Measurements from ENCODE around the gene ZNF662.

The ZNF662 gene

GRCh38 chr3:42906070-42906847 lies at the start of gene ZNF662:
Gene ZNF662 (plus strand): TSS chr3:42906142. CDS start chr3:42908115, 1,973 bp downstream.
- DNase-seq, result peak; percentile 61
- Mint-ChIP-seq H3K4me3 (peak within 1 kb of the TSS; percentile 38), H3K27ac (peak within 1 kb of the TSS; percentile 46), H3K9me3 (peaks cover 14% of the 10 kb centered on the region), H3K36me3 (ENCODE audit: low read depth) (peaks cover 12% of the 10 kb centered on the region), H3K4me1 (ENCODE audit: low read depth) (peaks cover 15% of the 10 kb centered on the region), H3K27me3 (peaks cover 47% of the 10 kb centered on the region)

DNA sequence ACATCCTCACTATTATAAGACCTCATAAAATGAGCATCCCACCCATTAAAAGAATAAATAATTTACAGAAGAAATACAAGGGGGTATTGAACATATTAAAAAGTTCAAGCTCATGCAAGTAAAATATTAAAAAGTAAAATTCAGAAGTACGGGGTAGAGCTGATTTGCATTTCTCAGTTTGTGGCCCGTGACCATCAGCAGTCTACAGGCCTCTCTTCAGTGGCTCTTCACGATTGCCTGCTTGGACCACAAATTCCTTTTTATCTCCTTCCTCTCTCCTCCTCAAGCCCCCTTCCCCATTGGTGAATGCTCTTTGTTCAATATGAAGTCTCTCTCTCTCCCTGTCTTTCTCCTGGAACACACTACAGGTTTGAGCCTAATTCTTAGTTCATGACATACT lies 49.4 kb upstream of the ZNF662 start:
- DNase-seq, result no peak
- Mint-ChIP-seq H3K4me3 (no peak overlapping the region), H3K27ac (no peak overlapping the region)

DNA sequence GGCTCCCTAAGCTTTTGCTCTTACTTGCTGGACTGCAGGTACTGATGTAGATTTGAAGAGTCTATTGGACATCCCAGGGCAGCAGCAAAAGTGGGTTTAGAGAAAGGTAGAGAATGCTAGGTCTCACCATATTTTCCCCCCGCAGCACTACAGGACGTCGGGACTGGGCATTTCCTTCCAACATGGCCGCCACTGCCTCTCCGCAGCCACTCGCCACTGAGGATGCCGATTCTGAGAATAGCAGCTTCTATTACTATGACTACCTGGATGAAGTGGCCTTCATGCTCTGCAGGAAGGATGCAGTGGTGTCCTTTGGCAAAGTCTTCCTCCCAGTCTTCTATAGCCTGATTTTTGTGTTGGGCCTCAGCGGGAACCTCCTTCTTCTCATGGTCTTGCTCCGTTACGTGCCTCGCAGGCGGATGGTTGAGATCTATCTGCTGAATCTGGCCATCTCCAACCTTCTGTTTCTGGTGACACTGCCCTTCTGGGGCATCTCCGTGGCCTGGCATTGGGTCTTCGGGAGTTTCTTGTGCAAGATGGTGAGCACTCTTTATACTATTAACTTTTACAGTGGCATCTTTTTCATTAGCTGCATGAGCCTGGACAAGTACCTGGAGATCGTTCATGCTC lies 41.5 kb upstream of the ZNF662 start:
- Mint-ChIP-seq H3K4me3 (no peak overlapping the region), H3K36me3 (ENCODE audit: low read depth) (no peaks in the 10 kb centered on the region), H3K27ac (no peak overlapping the region)

More for the DNA sequence above, 49.4 kb upstream of the ZNF662 start:
- Mint-ChIP-seq H3K36me3 (ENCODE audit: low read depth) (no peaks in the 10 kb centered on the region), H3K9me3 (no peaks in the 10 kb centered on the region), H3K4me1 (ENCODE audit: low read depth) (no peaks in the 10 kb centered on the region), H3K27me3 (peaks cover 15% of the 10 kb centered on the region)

DNA sequence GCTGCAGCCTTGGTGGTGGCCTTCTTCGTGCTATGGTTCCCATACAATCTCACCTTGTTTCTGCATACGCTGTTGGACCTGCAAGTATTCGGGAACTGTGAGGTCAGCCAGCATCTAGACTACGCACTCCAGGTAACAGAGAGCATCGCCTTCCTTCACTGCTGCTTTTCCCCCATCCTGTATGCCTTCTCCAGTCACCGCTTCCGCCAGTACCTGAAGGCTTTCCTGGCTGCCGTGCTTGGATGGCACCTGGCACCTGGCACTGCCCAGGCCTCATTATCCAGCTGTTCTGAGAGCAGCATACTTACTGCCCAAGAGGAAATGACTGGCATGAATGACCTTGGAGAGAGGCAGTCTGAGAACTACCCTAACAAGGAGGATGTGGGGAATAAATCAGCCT lies 40.7 kb upstream of the ZNF662 start:
- no peak overlapping the region for H3K4me3 Mint-ChIP-seq
- no peaks in the 10 kb centered on the region for H3K9me3 Mint-ChIP-seq
- H3K27ac Mint-ChIP-seq, result no peak overlapping the region
- H3K36me3 Mint-ChIP-seq (ENCODE audit: low read depth), result no peaks in the 10 kb centered on the region
- H3K27me3 Mint-ChIP-seq, result no peaks in the 10 kb centered on the region
- no peaks in the 10 kb centered on the region for H3K4me1 Mint-ChIP-seq (ENCODE audit: low read depth)
- DNase-seq, result no peak

More for the DNA sequence above, 41.5 kb upstream of the ZNF662 start:
- Mint-ChIP-seq H3K9me3 (no peaks in the 10 kb centered on the region), H3K27me3 (peaks cover 4% of the 10 kb centered on the region), H3K4me1 (ENCODE audit: low read depth) (no peaks in the 10 kb centered on the region)
- DNase-seq, result no peak

GRCh38 chr3:42867138-42867537 lies 38.8 kb upstream of the ZNF662 start:
- no peak for DNase-seq
- no peak overlapping the region for H3K27ac Mint-ChIP-seq

GRCh38 chr3:42868841-42869240 lies 37.1 kb upstream of the ZNF662 start:
- H3K36me3 Mint-ChIP-seq (ENCODE audit: low read depth), result no peaks in the 10 kb centered on the region

More at GRCh38 chr3:42867138-42867537, 38.8 kb upstream of the ZNF662 start:
- H3K9me3 Mint-ChIP-seq, result no peaks in the 10 kb centered on the region
- H3K4me3 Mint-ChIP-seq, result no peak overlapping the region
- H3K36me3 Mint-ChIP-seq (ENCODE audit: low read depth), result no peaks in the 10 kb centered on the region
- H3K4me1 Mint-ChIP-seq (ENCODE audit: low read depth), result no peaks in the 10 kb centered on the region
- H3K27me3 Mint-ChIP-seq, result no peaks in the 10 kb centered on the region

DNA sequence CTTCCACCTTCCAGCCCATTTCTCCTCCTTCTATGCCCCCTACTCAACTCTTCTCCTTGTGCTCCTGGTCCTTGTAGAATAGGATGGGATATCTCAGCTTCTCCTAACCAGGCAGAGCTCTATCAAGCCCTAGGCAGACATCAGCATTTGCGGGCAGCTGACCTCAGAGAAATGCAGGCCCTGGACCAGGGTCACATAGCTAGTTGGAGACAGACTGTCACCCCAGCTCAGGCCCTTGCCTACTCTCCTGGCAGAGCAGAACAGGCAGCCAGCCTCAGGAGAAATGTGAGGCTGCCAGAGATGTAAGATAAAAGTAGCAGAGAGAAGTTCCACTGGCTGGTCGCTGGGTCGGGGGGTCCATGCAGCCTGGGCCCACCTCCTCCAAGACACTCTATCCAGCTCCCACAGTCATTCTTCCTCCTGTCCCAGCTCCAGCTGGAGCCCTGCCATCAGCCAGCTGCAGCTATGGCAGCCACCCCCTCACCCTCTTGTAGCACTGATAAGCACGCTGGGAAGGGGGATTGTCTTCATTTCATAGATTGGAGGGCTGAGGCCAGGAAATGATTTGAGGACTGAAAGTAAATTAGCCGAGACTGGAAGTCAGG lies 34.2 kb upstream of the ZNF662 start:
- Mint-ChIP-seq H3K27me3 (peaks cover 2% of the 10 kb centered on the region), H3K9me3 (no peaks in the 10 kb centered on the region), H3K4me3 (no peak overlapping the region), H3K4me1 (ENCODE audit: low read depth) (no peaks in the 10 kb centered on the region), H3K36me3 (ENCODE audit: low read depth) (no peaks in the 10 kb centered on the region), H3K27ac (no peak overlapping the region)
- DNase-seq, result no peak

More at GRCh38 chr3:42868841-42869240, 37.1 kb upstream of the ZNF662 start:
- H3K27me3 Mint-ChIP-seq, result peaks cover 2% of the 10 kb centered on the region
- H3K27ac Mint-ChIP-seq, result no peak overlapping the region
- H3K4me3 Mint-ChIP-seq, result no peak overlapping the region
- H3K4me1 Mint-ChIP-seq (ENCODE audit: low read depth), result no peaks in the 10 kb centered on the region
- DNase-seq, result no peak
- no peaks in the 10 kb centered on the region for H3K9me3 Mint-ChIP-seq

GRCh38 chr3:42872718-42873117 lies 33.2 kb upstream of the ZNF662 start:
- Mint-ChIP-seq H3K36me3 (ENCODE audit: low read depth) (no peaks in the 10 kb centered on the region), H3K4me3 (no peak overlapping the region)
- no peak for DNase-seq

DNA sequence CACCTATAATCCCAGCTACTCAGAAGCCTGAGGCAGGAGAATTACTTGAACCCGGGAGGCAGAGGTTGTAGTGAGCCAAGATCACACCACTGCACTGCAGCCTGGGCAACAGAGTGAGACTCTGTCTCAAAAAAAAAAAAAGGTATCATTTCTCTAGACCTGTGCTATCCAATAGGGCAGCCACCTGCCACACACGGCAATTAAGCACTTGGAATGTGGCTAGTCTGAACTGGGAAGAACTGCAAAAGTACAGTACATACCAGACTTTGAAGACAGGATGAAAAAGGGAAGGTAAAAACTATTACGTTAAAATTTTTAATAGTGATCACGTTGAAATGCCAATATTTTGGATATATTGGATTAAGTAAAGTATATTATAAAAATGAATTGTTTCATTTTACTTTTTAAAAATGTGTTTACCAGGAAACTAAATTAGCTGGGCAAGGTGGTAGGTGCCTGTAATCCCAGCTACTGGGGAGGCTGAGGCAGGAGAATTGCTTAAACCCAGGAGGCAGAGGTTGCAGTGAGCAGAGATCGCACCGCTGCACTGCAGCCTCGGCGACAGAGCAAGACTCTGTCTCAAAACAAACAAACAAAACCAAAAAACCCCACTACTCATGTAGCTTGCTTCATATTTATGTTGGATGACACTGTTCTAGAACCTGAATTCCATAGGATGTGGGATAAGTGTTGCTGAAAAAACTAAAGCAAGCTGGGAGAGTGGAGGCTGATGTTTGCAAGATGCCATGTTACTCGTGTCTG lies 32.5 kb upstream of the ZNF662 start:
- no peak for DNase-seq
- Mint-ChIP-seq H3K9me3 (no peaks in the 10 kb centered on the region), H3K27me3 (peaks cover 2% of the 10 kb centered on the region), H3K36me3 (ENCODE audit: low read depth) (no peaks in the 10 kb centered on the region), H3K27ac (no peak overlapping the region), H3K4me3 (no peak overlapping the region), H3K4me1 (ENCODE audit: low read depth) (no peaks in the 10 kb centered on the region)

More at GRCh38 chr3:42872718-42873117, 33.2 kb upstream of the ZNF662 start:
- Mint-ChIP-seq H3K4me1 (ENCODE audit: low read depth) (no peaks in the 10 kb centered on the region), H3K27ac (no peak overlapping the region), H3K9me3 (no peaks in the 10 kb centered on the region), H3K27me3 (peaks cover 2% of the 10 kb centered on the region)

DNA sequence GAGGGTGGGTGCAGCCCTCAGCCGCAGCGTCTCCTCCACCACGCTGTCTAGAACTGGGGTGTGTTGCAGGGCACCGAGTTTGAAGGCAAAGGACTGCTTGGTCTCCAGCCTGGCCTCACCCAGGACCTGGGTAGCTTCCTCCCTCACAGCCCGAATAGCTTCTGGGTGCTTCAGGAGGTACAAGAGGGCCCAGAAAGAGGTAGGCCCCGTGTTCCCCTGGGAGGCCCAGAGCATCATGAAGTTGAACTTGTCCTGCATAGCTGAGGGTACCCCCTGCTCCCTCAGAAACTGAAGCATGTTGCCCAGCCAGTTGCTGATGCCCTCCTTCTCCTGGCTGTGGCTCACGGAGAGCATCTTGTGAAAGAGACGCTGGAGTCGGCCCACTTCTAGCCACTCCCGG lies 31.2 kb upstream of the ZNF662 start:
- no peak for DNase-seq
- Mint-ChIP-seq H3K4me1 (ENCODE audit: low read depth) (no peaks in the 10 kb centered on the region), H3K9me3 (no peaks in the 10 kb centered on the region), H3K27me3 (peaks cover 2% of the 10 kb centered on the region), H3K36me3 (ENCODE audit: low read depth) (no peaks in the 10 kb centered on the region), H3K4me3 (no peak overlapping the region), H3K27ac (no peak overlapping the region)

GRCh38 chr3:42875325-42876151 lies 30.4 kb upstream of the ZNF662 start, which contains the start of gene CYP8B1:
Gene CYP8B1 (minus strand): TSS chr3:42875879. CDS start chr3:42875816, 63 bp downstream.
- Mint-ChIP-seq H3K27me3 (peaks cover 2% of the 10 kb centered on the region), H3K4me1 (ENCODE audit: low read depth) (peaks cover 4% of the 10 kb centered on the region), H3K27ac (no peak within 1 kb of the TSS), H3K36me3 (ENCODE audit: low read depth) (no peaks in the 10 kb centered on the region), H3K9me3 (no peaks in the 10 kb centered on the region), H3K4me3 (no peak within 1 kb of the TSS)
- DNase-seq, result no peak

DNA sequence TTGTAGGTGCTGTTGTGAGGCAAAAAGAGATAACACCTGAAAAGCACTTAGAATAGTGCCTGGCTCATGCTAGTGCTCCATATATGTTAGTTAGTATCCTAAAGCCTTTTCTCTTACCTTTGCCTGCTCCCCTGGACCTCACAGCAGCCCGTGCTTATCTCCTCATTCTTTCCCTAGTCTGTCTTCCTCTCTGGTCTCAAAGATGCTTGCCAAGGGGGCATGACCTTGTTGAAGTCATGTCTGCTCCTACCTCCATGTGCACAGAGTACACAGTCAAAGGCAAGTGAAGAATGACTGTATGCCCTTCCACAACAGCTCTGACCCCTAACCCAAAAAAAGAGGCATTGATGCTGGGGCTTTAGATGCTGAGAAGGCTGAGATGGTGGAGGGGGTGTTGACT lies 29.5 kb upstream of the ZNF662 start:
- peaks cover 2% of the 10 kb centered on the region for H3K27me3 Mint-ChIP-seq
- H3K27ac Mint-ChIP-seq, result no peak overlapping the region
- H3K4me1 Mint-ChIP-seq (ENCODE audit: low read depth), result peaks cover 8% of the 10 kb centered on the region
- no peak overlapping the region for H3K4me3 Mint-ChIP-seq
- no peak for DNase-seq
- H3K36me3 Mint-ChIP-seq (ENCODE audit: low read depth), result no peaks in the 10 kb centered on the region
- H3K9me3 Mint-ChIP-seq, result no peaks in the 10 kb centered on the region

DNA sequence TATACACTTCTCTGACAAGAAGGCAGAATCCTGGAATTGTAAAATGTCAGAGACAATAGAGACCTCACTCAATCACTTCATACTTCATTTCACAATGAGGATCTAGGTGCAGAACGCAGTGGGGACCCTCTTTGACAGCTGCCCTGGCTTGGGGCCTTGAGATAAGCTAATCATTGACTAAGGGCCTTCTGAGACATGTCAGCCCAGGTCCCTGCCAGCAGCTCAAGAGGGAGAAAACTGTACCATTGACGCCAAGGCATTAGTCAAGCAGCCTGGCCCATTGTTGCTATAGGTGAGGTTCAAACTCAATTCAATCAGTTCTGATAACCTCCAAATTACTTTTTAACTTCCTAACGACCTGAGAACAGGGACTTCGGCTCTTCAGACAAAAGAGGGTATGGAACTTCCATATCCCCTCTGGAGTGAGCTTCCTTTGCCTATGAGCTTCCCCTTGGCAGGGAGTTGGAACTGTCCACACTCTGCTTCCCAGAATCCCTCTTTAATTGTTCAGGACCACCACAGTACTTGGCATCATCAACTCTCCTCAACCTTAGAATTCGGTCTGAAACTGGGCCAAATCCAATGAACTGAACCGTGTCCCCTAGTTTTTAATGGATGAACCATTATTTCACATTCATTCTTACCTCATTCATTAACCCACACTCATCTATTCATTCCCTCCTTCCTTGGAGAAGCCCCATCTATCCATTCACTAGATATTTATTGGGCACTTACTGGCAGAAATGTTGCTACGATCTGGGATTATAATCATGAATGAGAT lies 28.8 kb upstream of the ZNF662 start:
- DNase-seq, result no peak
- Mint-ChIP-seq H3K27me3 (peaks cover 2% of the 10 kb centered on the region), H3K27ac (no peak overlapping the region), H3K9me3 (no peaks in the 10 kb centered on the region), H3K4me1 (ENCODE audit: low read depth) (peaks cover 12% of the 10 kb centered on the region), H3K4me3 (no peak overlapping the region), H3K36me3 (ENCODE audit: low read depth) (no peaks in the 10 kb centered on the region)
